Trophoblast cell (in vitro differentiated cells and primary cell): ENCODE measurements around the gene PRRT3.
A peak's percentile ranks its signal among the peaks of the same experiment; 100 is the strongest.
"Not testable (repeated sequence)": the region's sequence is repeated elsewhere in the genome, so short reads cannot be mapped to it uniquely, and the experiment has no call there.

Experiments
- DNase-seq, 2 donors: peaks; one replicate each; pipeline ENCODE4 v3.0.0-alpha.2; 2016
- H2AFZ ChIP-seq: 2 replicates; pipeline ENCODE4 v1.6.1; 2013; ENCODE audit warnings: low read length, moderate library complexity, mild to moderate bottlenecking; ENCODE audit not compliant: insufficient read depth, poor library complexity
- H2AK5ac ChIP-seq: 2 replicates; pipeline ENCODE4 v1.6.1; 2013; ENCODE audit warnings: mild to moderate bottlenecking, low read length
- H2BK120ac ChIP-seq: 2 replicates; pipeline ENCODE4 v1.6.1; 2013; ENCODE audit warnings: low read length, mild to moderate bottlenecking, moderate library complexity; ENCODE audit not compliant: insufficient read depth, poor library complexity
- H2BK12ac ChIP-seq: 2 replicates; pipeline ENCODE4 v1.6.1; 2013; ENCODE audit warnings: mild to moderate bottlenecking, low read length, moderate library complexity
- H2BK5ac ChIP-seq: 2 replicates; pipeline ENCODE4 v1.6.1; 2013; ENCODE audit warnings: low read length, low read depth, moderate library complexity, mild to moderate bottlenecking; ENCODE audit not compliant: poor library complexity
- H3K14ac ChIP-seq: 2 replicates; pipeline ENCODE4 v1.6.1; 2013; ENCODE audit warnings: mild to moderate bottlenecking, low read length
- H3K18ac ChIP-seq: 2 replicates; pipeline ENCODE4 v1.6.1; 2013; ENCODE audit warnings: mild to moderate bottlenecking, low read length
- H3K23ac ChIP-seq: 2 replicates; pipeline ENCODE4 v1.6.1; 2013; ENCODE audit warnings: low read length
- H3K27ac ChIP-seq: 2 replicates; pipeline ENCODE4 v1.5.1; 2013; ENCODE audit warnings: low read depth, mild to moderate bottlenecking, inconsistent platforms, low read length, moderate library complexity
- H3K27me3 ChIP-seq: 2 replicates; pipeline ENCODE4 v1.6.1; 2013; ENCODE audit warnings: inconsistent platforms, mild to moderate bottlenecking, low read length, moderate library complexity; ENCODE audit not compliant: insufficient read depth
- H3K36me3 ChIP-seq, 2 experiments: 1 replicate in 1 of 2; 2 replicates in 1 of 2; pipeline ENCODE4 v1.6.1; 2013; ENCODE audit warnings: low read length in 2 of 2, mild to moderate bottlenecking in 2 of 2, moderate library complexity in 1 of 2; ENCODE audit not compliant: insufficient read depth in 2 of 2, control insufficient read depth in 1 of 2
- H3K4ac ChIP-seq: 2 replicates; pipeline ENCODE4 v1.6.1; 2013; ENCODE audit warnings: low read depth, mild to moderate bottlenecking, low read length, moderate library complexity
- H3K4me1 ChIP-seq, 2 experiments: 1 replicate in 1 of 2; 2 replicates in 1 of 2; pipeline ENCODE4 v1.6.1; 2013; ENCODE audit warnings: low read length in 2 of 2, mild to moderate bottlenecking in 2 of 2, moderate library complexity in 1 of 2; ENCODE audit not compliant: insufficient read depth in 2 of 2, control insufficient read depth in 1 of 2
- H3K4me2 ChIP-seq: 2 replicates; pipeline ENCODE4 v1.6.1; 2013; ENCODE audit warnings: inconsistent platforms, mild to moderate bottlenecking, low read length, moderate library complexity
- H3K4me3 ChIP-seq: 2 replicates; pipeline ENCODE4 v1.5.1; 2013; ENCODE audit warnings: mild to moderate bottlenecking, low read depth, low read length, inconsistent platforms
- H3K79me1 ChIP-seq: one replicate; pipeline ENCODE4 v1.6.1; 2013; ENCODE audit warnings: low read length
- H3K79me2 ChIP-seq: 2 replicates; pipeline ENCODE4 v1.6.1; 2013; ENCODE audit warnings: low read length, mild to moderate bottlenecking; ENCODE audit not compliant: control insufficient read depth, insufficient read depth, poor library complexity
- H3K9ac ChIP-seq: 2 replicates; pipeline ENCODE4 v1.6.1; 2013; ENCODE audit warnings: mild to moderate bottlenecking, low read length
- H3K9me3 ChIP-seq: 2 replicates; pipeline ENCODE4 v1.6.1; 2013; ENCODE audit warnings: low read depth, mild to moderate bottlenecking, control low read depth, inconsistent platforms, low read length; ENCODE audit not compliant: insufficient read depth
- H4K12ac ChIP-seq: 2 replicates; pipeline ENCODE4 v1.6.1; 2013; ENCODE audit warnings: low read depth, mild to moderate bottlenecking, low read length, moderate library complexity
- H4K8ac ChIP-seq: 2 replicates; pipeline ENCODE4 v1.6.1; 2013; ENCODE audit warnings: low read depth, mild to moderate bottlenecking, low read length, moderate library complexity
- H4K91ac ChIP-seq: one replicate; pipeline ENCODE4 v1.6.1; 2013; ENCODE audit warnings: low read depth, mild to moderate bottlenecking, low read length, moderate library complexity
- WGBS: extraction: QIAGEN DNeasy Blood & Tissue Kit; methylation state at CpG from one replicate; pipeline ENCODE4 v1.1.7; 2013; ENCODE audit warnings: missing lambda C conversion rate; ENCODE audit not compliant: insufficient read length, insufficient coverage; ENCODE audit errors: extremely low coverage; 5-methylcytosine and 5-hydroxymethylcytosine counted together

PRRT3 gene

GRCh38 chr3:9902372-9903237, 49.6 kb downstream of the PRRT3 start, which contains the start of gene IL17RE:
IL17RE (plus strand) TSS chr3:9902848; CDS start chr3:9902933, 85 bp downstream.
- Histone ChIP-seq H2BK5ac (peak within 1 kb of the TSS; percentile 10), H3K23ac (no peak within 1 kb of the TSS), H3K9ac (no peak within 1 kb of the TSS), H3K9me3 (no peaks in the 10 kb centered on the region), H4K8ac (peak within 1 kb of the TSS; percentile 49), H2AFZ (peak within 1 kb of the TSS; percentile 51), H4K12ac (no peak within 1 kb of the TSS), H3K14ac (peak within 1 kb of the TSS; percentile 58), H2BK12ac (peak within 1 kb of the TSS; percentile 24), H3K4me3 (no peak within 1 kb of the TSS), H3K79me2 (peaks cover 3% of the 10 kb centered on the region), H3K4ac (peak within 1 kb of the TSS; percentile 49), H3K18ac (peak within 1 kb of the TSS; percentile 48), H3K27me3 (no peaks in the 10 kb centered on the region), H3K27ac (peak within 1 kb of the TSS; percentile 0), H3K4me1 (peaks cover 13 to 21% of the 10 kb centered on the region in 2 experiments), H3K79me1 (peaks cover 6% of the 10 kb centered on the region), H2AK5ac (peak within 1 kb of the TSS; percentile 24), H3K36me3 (peaks cover 0 to 2% of the 10 kb centered on the region in 2 experiments), H3K4me2 (peak within 1 kb of the TSS; percentile 42), H4K91ac (peak within 1 kb of the TSS; percentile 80), H2BK120ac (peak within 1 kb of the TSS; percentile 73)
- peak in 1 of 2 donors; percentile 51 for DNase-seq
- WGBS, result no CpG with 5 or more reads among the region's 13 CpGs

- H3K27ac ChIP-seq, result no peak overlapping the region
- no peak overlapping the region for H2AK5ac ChIP-seq
- H2BK120ac ChIP-seq, result no peak overlapping the region
- no peaks in the 10 kb centered on the region for H3K9me3 ChIP-seq
- H3K18ac ChIP-seq, result no peak overlapping the region
- peaks cover 0 to 2% of the 10 kb centered on the region in 2 experiments for H3K36me3 ChIP-seq
- no CpG with 5 or more reads among the region's 5 CpGs for WGBS
- H3K79me1 ChIP-seq, result peaks cover 6% of the 10 kb centered on the region
- no peak overlapping the region for H2AFZ ChIP-seq
- no peak overlapping the region for H4K12ac ChIP-seq
- H4K91ac ChIP-seq, result peak overlapping the region; percentile 45
- H4K8ac ChIP-seq, result no peak overlapping the region
- no peak overlapping the region for H3K4ac ChIP-seq
- H2BK12ac ChIP-seq, result no peak overlapping the region
- H3K4me3 ChIP-seq, result no peak overlapping the region
- no peak overlapping the region for H2BK5ac ChIP-seq
- H3K9ac ChIP-seq, result no peak overlapping the region
- H3K14ac ChIP-seq, result no peak overlapping the region
- H3K4me2 ChIP-seq, result no peak overlapping the region
- no peak for DNase-seq
- H3K23ac ChIP-seq, result no peak overlapping the region
- H3K27me3 ChIP-seq, result no peaks in the 10 kb centered on the region
- peaks cover 3% of the 10 kb centered on the region for H3K79me2 ChIP-seq
- peaks cover 13 to 21% of the 10 kb centered on the region in 2 experiments for H3K4me1 ChIP-seq
Measured at GRCh38 chr3:9901967-9902366, 50.2 kb downstream of the PRRT3 start.

DNA sequence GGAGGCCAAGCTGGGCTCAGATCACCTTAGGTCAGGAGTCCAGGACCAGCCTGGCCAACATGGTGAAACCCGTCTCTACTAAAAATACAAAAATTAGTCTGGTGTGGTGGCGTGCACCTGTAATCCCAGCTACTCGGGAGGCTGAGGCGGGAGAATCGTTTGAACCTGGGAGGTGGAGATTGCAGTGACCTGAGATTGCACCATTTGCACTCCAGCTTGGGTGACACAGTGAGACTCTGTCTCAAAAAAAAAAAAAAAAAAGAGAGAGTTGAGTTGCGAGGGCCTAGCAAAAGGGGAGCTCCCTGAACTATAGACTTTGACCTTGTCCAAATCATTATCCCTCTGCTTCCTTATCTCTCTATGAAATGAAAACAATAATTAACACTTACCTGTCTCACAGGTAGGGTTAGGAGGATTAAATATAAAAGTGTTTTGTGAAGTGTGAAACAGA, 51.2 kb downstream of the PRRT3 start:
- not testable (repeated sequence) for H3K27ac ChIP-seq, H3K79me1 ChIP-seq, H3K23ac ChIP-seq, H2BK12ac ChIP-seq, H3K9me3 ChIP-seq, H2BK5ac ChIP-seq, H3K4me3 ChIP-seq, H2AK5ac ChIP-seq, H3K4me2 ChIP-seq, H4K12ac ChIP-seq, H4K91ac ChIP-seq, H2BK120ac ChIP-seq, H3K18ac ChIP-seq, H2AFZ ChIP-seq, H3K4ac ChIP-seq, H3K27me3 ChIP-seq, H3K9ac ChIP-seq, H4K8ac ChIP-seq, H3K36me3 ChIP-seq, H3K14ac ChIP-seq, DNase-seq, H3K79me2 ChIP-seq
- peaks cover 13 to 21% of the 10 kb centered on the region in 2 experiments for H3K4me1 ChIP-seq
- no CpG with 5 or more reads among the region's 6 CpGs for WGBS

DNA sequence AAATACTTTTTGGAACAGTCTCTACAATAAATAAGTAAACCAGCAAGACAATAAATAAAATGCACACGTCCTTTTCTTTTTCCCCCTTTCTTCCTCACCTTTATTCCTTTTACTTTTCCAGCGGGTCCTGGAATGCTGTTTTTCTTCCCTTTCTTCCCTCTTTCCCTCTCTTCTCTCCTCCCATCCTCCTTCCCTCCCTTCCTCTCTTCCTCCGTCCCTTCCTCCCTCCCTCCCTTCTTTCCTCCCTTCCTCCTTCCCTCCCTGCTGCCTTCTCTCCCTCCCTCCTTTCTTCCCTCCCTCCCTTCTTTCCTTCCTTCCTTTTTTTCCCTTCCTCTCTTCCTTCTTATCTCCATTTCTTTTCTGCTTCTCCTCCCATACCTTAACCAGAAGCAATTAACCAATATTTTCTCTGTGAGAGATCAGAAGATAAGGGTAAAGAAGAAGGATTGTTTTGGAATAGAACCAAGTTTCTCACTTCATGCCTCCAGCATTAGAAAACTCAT, 52.9 kb downstream of the PRRT3 start:
- H3K14ac ChIP-seq, result no peak overlapping the region
- no peaks in the 10 kb centered on the region for H3K27me3 ChIP-seq
- no CpG with 5 or more reads among the region's 3 CpGs for WGBS

More for the DNA sequence above, 52.9 kb downstream of the PRRT3 start:
- H3K4me2 ChIP-seq, result no peak overlapping the region
- no peak overlapping the region for H2BK12ac ChIP-seq
- no peak overlapping the region for H3K4me3 ChIP-seq
- H3K9ac ChIP-seq, result no peak overlapping the region
- H4K12ac ChIP-seq, result no peak overlapping the region
- peaks cover 3% of the 10 kb centered on the region for H3K79me2 ChIP-seq
- H3K4me1 ChIP-seq, result peaks cover 13 to 21% of the 10 kb centered on the region in 2 experiments
- H3K9me3 ChIP-seq, result no peaks in the 10 kb centered on the region
- no peak overlapping the region for H2AK5ac ChIP-seq
- no peak overlapping the region for H3K18ac ChIP-seq
- H3K23ac ChIP-seq, result no peak overlapping the region
- H3K36me3 ChIP-seq, result peaks cover 0 to 1% of the 10 kb centered on the region in 2 experiments
- H3K4ac ChIP-seq, result no peak overlapping the region
- H3K27ac ChIP-seq, result no peak overlapping the region
- no peak overlapping the region for H4K91ac ChIP-seq
- H2BK120ac ChIP-seq, result no peak overlapping the region
- peaks cover 6% of the 10 kb centered on the region for H3K79me1 ChIP-seq
- no peak overlapping the region for H2AFZ ChIP-seq
- no peak overlapping the region for H4K8ac ChIP-seq
- no peak overlapping the region for H2BK5ac ChIP-seq
- peak in 1 of 2 donors; percentile 59 for DNase-seq
